Right ventricle myocardium inferior (tissue), 1 donor: ENCODE results near the gene TCTN1. TPM values are rescaled to one million over a fixed set of nuclear protein-coding genes. Genes with fewer than 3 reads are reported as not detected.

Experiments used
- ATAC-seq: fragments of 200-7000 bp; cut with Tn5 transposase; one replicate; pipeline ENCODE4 v1.9.1; 2020; ENCODE audit warnings: mild to moderate bottlenecking, moderate library complexity
- DNase-seq: peaks from one replicate; pipeline ENCODE4 v3.0.0; 2021; ENCODE audit errors: missing footprints
- intact Hi-C: fragments of 100-400 bp; cut with DNase I; formaldehyde crosslinking; loops from one replicate; pipeline ENCODE4 v1.11.0; 2022
- total RNA-seq: library from RNA; stranded (reverse); fragmentation: NEBNext Ultra II Directional; extraction: Animal tissue kit (Norgen Biotek cat#: 25700); gene quantifications from one replicate; pipeline ENCODE4 v1.2.1, GENCODE V29; 2021
- donor health status: DM: no; HTN: yes; CAD: no; lungs with severe emphysema.

TCTN1 gene
- total RNA-seq, 1 donor from 2014 or later = 26.9 TPM

DNA sequence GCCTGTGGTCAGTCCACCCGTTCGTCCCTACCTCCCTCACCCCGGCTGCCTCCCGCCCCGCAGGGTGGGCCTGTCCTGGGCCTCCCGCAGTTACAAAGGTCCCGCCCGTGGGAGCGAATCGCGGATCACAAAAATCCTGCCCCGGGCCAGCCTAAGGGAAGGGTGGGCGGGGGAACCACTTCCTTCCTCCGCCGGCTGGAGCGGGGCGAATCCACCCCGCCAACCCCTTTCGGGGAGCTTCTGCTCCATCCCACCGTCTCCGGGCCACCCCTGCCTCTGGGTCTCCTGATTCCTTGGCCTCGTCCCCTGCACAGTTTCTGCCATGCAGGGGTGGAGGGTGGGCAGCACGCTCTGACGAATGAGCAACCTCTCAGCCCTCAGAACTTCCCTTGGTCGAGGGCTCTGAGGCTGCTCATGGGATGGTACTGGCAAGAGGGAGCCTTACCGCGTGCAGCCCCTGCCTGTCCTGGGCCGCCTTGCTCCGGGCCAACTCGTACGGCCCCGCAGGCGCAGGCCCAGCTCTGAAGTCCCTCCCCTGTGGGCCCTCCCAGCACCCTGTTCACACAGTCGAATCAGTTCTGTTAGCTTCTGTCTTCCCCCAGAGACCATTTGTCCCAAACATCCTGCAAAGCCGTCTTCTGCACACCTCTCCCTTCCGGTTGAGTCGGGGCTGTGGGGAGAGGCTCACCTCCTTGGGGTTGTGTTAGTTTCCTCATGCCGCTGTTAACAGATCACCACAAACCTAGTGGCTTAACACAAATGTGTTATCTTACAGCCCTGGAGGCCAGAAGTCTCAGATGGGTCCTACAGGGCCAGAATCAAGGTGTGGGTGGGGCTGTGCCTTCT is 75.6 kb downstream of the TCTN1 start:
- DNase-seq = peak; percentile 83
- ATAC-seq = peak; percentile 68
- intact Hi-C loops = no loop called here

DNA sequence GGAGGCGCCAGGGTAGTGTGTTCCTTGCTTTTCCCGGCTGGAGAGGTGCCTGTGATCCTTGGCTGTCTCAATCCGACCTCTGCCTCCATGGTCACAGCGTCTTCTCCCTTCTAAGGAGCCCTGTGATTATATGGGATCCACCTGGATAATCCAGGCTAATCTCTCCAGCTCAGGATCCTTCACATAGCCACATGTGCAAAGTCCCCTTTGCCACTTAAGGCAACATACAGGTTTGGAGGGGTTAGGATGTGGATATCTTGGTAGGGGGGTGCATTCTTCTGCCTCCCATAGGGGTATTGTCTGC is 76.2 kb downstream of the TCTN1 start:
- intact Hi-C loops = no loop called here
- no peak for ATAC-seq
- DNase-seq = no peak

DNA sequence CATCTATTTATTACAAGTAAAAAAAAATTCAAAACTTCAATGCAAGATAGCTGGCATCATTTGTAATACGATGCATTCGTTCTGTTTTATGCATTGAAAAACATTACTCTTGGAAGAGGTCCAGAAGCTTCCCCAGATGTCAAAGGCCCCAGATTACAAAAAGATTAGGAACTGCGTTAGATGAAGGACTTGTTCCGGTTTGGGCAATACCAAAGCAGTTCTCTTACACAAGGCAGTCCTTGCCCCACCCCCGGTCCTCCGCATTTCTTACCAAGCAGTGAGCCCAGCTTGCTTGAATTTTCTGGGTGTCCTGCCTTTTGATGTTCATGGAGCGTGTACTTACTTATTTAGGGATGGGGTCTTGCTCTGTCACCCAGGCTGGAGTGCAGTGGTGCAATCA is 79.8 kb downstream of the TCTN1 start:
- intact Hi-C loops = no loop called here
- no peak for ATAC-seq

DNA sequence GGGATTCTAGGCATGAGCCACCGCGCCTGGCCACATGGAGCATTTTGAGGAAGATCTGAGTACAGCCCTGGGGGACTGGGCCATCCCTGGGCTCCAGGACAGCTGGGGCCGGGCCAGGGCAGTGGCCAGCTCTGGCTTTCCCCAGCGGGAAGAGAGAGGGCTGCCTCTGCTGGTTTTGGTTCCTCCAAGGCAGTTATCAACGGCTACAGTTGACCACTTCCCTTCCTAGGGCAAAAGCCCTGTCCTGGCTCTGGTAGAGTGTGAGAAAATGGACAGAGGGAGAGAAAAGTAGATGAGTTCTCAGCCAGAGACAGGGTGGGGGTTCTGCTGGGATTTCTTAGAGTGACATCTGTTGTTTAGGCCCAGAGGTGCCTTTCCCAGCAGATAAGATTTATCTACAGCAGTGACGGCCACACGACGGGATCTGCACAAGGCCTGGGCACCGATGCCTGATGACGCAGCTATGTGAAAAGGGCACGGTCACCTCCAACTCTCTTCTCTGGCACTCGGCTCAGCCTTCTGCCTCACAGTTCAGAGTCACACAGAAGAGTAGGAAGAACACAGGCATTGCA is 80.5 kb downstream of the TCTN1 start:
- DNase-seq = peak; percentile 84
- intact Hi-C loops = no loop called here
- ATAC-seq = peak; percentile 43

More for the DNA sequence above, 79.8 kb downstream of the TCTN1 start:
- DNase-seq = peak; percentile 84

DNA sequence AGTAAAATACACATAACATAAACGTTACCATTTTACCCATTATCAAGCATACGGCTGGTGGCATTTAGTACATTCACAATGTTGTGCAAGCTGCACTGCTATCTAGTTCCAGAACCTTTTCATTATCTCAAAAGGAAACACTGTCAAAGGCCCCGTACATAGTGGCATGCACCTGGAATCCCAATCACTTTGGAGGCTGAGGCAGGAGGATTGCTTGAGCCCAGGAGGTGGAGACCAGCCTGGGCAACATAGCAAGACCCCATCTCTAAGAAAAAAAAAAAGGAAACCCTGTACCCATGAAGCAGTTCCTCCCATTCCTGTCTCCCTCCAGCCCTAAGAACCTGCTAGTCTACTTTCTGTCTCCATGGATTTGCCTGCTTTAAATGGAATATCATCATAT is 82.4 kb downstream of the TCTN1 start:
- intact Hi-C loops = loop anchor here (5.0 kb wide), 4 partner anchors 84 to 229 kb away; partner anchors contain the start of genes FAM216A, GPN3, RAD9B and TCTN1
- DNase-seq (no peak), ATAC-seq (no peak)

DNA sequence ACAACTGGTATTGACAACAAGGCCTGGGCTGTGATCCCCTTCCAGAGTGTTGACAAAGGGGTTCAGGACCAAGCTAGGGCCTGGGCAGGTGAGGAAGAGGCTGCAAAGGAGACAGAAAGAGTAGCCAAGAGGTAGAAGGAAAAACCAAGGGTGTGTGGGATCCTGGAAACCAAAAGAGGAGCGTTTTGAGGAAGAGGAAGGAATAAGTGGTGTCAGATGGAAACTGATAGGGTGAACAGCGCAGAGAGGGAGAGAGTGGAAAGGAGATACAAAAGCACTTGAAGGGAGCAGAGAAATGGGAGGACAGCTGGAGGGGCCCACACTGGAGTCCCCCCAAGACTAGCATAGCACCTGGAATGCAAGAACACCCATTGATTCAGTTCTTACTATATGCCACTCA is 83.3 kb downstream of the TCTN1 start:
- no peak for ATAC-seq
- intact Hi-C loops = loop anchor here (5.0 kb wide), 4 partner anchors 85 to 230 kb away; partner anchors contain the start of genes FAM216A, GPN3, RAD9B and TCTN1
- no peak for DNase-seq

DNA sequence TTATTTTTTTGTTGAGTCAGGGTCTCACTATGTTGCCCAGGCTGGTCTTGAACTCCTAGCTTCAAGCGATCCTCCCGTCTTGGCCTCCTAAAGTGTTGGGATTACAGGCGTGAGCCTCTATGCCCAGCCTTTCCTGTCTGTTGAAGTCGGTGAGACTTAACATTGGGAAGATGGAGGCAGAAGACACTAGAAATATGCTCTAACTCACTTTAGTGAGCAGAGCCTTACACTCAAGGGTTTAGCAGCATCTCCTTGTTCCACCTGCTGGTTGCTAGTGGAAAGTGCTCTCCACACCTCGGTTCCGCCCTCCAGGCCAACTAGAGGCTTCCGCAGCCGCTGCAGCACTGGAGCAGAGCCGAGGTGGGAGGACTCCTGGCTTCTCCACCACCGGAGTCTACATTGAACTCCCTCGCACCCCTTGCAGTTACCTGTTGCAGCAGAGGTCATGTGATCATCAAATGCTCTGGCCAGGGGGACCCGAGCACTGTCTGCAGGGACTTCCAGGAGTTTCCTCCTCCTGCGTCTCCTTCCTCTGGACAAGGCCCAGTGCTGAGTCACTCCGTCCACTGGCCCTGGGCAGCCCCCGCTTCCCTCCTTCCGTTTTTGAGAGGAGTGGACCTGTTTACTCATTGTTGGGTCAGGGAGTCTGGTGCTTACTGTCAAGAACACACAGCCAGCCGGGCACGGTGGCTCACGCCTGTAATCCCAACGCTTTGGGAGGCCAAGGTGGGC is 84.4 kb downstream of the TCTN1 start:
- ATAC-seq (peak; percentile 84), DNase-seq (peak; percentile 89)
- intact Hi-C loops = loop anchor here (2.0 to 5.0 kb wide), 5 partner anchors 86 to 248 kb away; partner anchors contain the start of genes ARPC3, FAM216A, GPN3 and RAD9B

Other genes starting within 250 kb of the TCTN1 start
- 34.4 TPM for gene ANAPC7, start 210.4 kb upstream of the TCTN1 start, total RNA-seq
- gene ARPC3, start 163.8 kb upstream of the TCTN1 start, total RNA-seq = 94.4 TPM
- 24.7 TPM for gene GPN3, start 145.9 kb upstream of the TCTN1 start, total RNA-seq
- gene FAM216A, start 145.3 kb upstream of the TCTN1 start, total RNA-seq = 4.8 TPM
- 106 TPM for gene VPS29, start 112.0 kb upstream of the TCTN1 start, total RNA-seq
- 1.1 TPM for gene RAD9B, start 111.8 kb upstream of the TCTN1 start, total RNA-seq
- 99.2 TPM for gene PPTC7, start 30.8 kb upstream of the TCTN1 start, total RNA-seq
- 11.8 TPM for gene HVCN1, start 75.0 kb downstream of the TCTN1 start, total RNA-seq
- gene PPP1CC, start 128.8 kb downstream of the TCTN1 start, total RNA-seq = 163 TPM
- gene CCDC63, start 232.9 kb downstream of the TCTN1 start, total RNA-seq = not detected